HL-60 (cell line): ENCODE data around the gene PSMD1.

Experiments used
- DNase-seq, 2 experiments: peaks; one replicate each; pipeline ENCODE4 v3.0.0-alpha.2; 2010 to 2020; ENCODE audit warnings: low read depth in 1 of 2, low spot score in 1 of 2
- H3K27ac ChIP-seq: fragments of 250-450 bp; sonication (Bioruptor Pico); replicated peaks from 2 replicates; pipeline ENCODE4 v1.5.1; 2020; ENCODE audit warnings: mild to moderate bottlenecking, moderate library complexity
- H3K27me3 ChIP-seq: fragments of 250-450 bp; sonication (Bioruptor Pico); 2 replicates; pipeline ENCODE4 v1.5.1; 2021; ENCODE audit warnings: mild to moderate bottlenecking, moderate library complexity; ENCODE audit not compliant: insufficient read depth, poor library complexity, severe bottlenecking
- H3K4me3 ChIP-seq: replicated peaks from 2 replicates; pipeline ENCODE4 v1.5.1; 2011; ENCODE audit warnings: mild to moderate bottlenecking, control low read depth, low read length; ENCODE audit not compliant: insufficient read depth
- CTCF ChIP-seq: IDR thresholded peaks from one replicate; pipeline ENCODE4 v1.5.1; 2011; ENCODE audit warnings: low read length, control low read depth, inconsistent platforms; ENCODE audit not compliant: insufficient read depth
- GABPA ChIP-seq: IDR thresholded peaks from 2 replicates; pipeline ENCODE4 v1.6.1; 2012; ENCODE audit warnings: low read depth
- POLR2AphosphoS5 ChIP-seq: IDR thresholded peaks from 2 replicates; pipeline ENCODE4 v1.6.1; 2012; ENCODE audit warnings: low read depth
- REST ChIP-seq: IDR thresholded peaks from 2 replicates; pipeline ENCODE4 v1.6.1; 2012; ENCODE audit warnings: low read depth; ENCODE audit not compliant: insufficient replicate concordance
- SPI1 ChIP-seq: IDR thresholded peaks from 2 replicates; pipeline ENCODE4 v1.6.1; 2012; ENCODE audit warnings: low read depth, mild to moderate bottlenecking, borderline replicate concordance

The PSMD1 gene

GRCh38 chr2:231118614-231118942 is 61.9 kb downstream of the PSMD1 start:
- H3K27me3 ChIP-seq, result no peaks in the 10 kb centered on the region
- H3K4me3 ChIP-seq, result no peak overlapping the region
- no peak for DNase-seq
- TF ChIP-seq SPI1 (no peak), GABPA (no peak), CTCF (no peak), REST (no peak), POLR2AphosphoS5 (no peak)
- H3K27ac ChIP-seq, result no peak overlapping the region

- TF ChIP-seq REST (no peak), SPI1 (no peak), GABPA (no peak), CTCF (no peak), POLR2AphosphoS5 (no peak)
- DNase-seq, result no peak
- no peak overlapping the region for H3K27ac ChIP-seq
These were observed 66.8 kb downstream of the PSMD1 start for GRCh38 chr2:231123362-231123898.

GRCh38 chr2:231124838-231125568 is 68.3 kb downstream of the PSMD1 start, which contains the start of gene HTR2B:
Gene HTR2B, minus strand, starts transcription at chr2:231125042. Its CDS starts 1,278 bp downstream, at chr2:231123764.
- H3K27ac ChIP-seq, result no peak within 1 kb of the TSS
- no peaks in the 10 kb centered on the region for H3K27me3 ChIP-seq
- no peak for DNase-seq
- H3K4me3 ChIP-seq, result no peak within 1 kb of the TSS
- no peak for TF ChIP-seq POLR2AphosphoS5
- TF ChIP-seq GABPA, result no peak
- no peak for TF ChIP-seq CTCF

More at GRCh38 chr2:231123362-231123898, 66.8 kb downstream of the PSMD1 start:
- H3K27me3 ChIP-seq, result no peaks in the 10 kb centered on the region
- no peak overlapping the region for H3K4me3 ChIP-seq
